Measurements from ENCODE around the gene ARHGEF25. TPM values are rescaled to one million over a fixed set of nuclear protein-coding genes. Genes with fewer than 3 reads are reported as not detected.

Gene ARHGEF25
- total RNA-seq, 1 experiment from 2014 or later: 5.2 TPM

DNA sequence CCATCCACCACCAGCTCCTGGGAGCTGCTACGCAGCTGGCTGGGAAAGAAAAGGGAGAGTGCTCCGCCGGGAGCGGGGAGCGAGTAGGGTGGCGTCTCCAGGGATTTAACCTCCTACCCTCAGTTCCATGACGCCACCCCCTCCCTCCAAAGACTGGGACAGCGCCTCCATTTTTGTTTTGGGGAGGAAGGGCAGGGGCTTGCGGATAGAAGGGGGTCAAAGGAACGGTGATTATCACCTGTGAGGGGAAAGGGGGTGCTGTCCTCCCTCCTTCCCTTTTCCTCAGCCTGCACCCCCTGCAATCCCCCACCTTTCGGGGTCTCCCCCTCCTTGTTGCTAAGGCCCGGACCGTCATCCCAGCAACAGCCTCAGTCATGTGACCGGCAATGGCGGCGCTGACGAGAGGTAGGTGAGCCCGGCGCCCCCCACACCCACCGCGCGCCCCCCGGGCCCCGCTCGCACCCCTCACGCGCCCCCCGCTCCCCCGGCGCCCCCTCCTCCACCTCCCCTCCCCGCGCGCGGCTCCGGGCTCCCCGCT is 6.7 kb upstream of the ARHGEF25 start, which contains the start of gene DTX3:
Gene DTX3, plus strand, starts transcription at position 371 of the 538 bp plus-strand sequence. CDS start 1,694 bp downstream, outside the sequence.
- Histone ChIP-seq H3K4me1 (peaks cover 6% of the 10 kb centered on the region; the same call in 1 of the 2 replicates), H3K27me3 (replicated peaks; ENCODE audit: control insufficient read depth, insufficient read depth, low read length) (no peaks in the 10 kb centered on the region), H3K4me3 (ENCODE audit: low read depth, low read length) (peak within 1 kb of the TSS; percentile 62), H3K9me3 (no peaks in the 10 kb centered on the region), H3K36me3 (ENCODE audit: control insufficient read depth, insufficient read depth, low read length) (peaks cover 1% of the 10 kb centered on the region; the same call in 1 of the 2 replicates)
- TF ChIP-seq, protein P1, sequence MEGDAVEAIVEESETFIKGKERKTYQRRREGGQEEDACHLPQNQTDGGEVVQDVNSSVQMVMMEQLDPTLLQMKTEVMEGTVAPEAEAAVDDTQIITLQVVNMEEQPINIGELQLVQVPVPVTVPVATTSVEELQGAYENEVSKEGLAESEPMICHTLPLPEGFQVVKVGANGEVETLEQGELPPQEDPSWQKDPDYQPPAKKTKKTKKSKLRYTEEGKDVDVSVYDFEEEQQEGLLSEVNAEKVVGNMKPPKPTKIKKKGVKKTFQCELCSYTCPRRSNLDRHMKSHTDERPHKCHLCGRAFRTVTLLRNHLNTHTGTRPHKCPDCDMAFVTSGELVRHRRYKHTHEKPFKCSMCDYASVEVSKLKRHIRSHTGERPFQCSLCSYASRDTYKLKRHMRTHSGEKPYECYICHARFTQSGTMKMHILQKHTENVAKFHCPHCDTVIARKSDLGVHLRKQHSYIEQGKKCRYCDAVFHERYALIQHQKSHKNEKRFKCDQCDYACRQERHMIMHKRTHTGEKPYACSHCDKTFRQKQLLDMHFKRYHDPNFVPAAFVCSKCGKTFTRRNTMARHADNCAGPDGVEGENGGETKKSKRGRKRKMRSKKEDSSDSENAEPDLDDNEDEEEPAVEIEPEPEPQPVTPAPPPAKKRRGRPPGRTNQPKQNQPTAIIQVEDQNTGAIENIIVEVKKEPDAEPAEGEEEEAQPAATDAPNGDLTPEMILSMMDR (IDR thresholded peaks at IDR 0.05; ENCODE audit: insufficient read depth in 1 of 2, low read depth in 1 of 2, low read length in 1 of 2, severe bottlenecking in 1 of 2, unreplicated experiment in 1 of 2): no peak
- peak within 1 kb of the TSS; percentile 74 for H3K4me3 Mint-ChIP-seq (ENCODE audit: unreplicated experiment)
- no peaks in the 10 kb centered on the region for H3K9me3 Mint-ChIP-seq (ENCODE audit: unreplicated experiment)
- peaks cover 7% of the 10 kb centered on the region for H3K4me1 Mint-ChIP-seq (ENCODE audit: low read depth, unreplicated experiment)
- POLR2A ChIA-PET: interaction anchor here (0.7 kb wide), 1 partner anchor 81 kb away, joined by 3 read pairs; no protein-coding TSS in a partner anchor
- DNase-seq: peak in 1 of 2 experiments; percentile 33
- H3K27me3 Mint-ChIP-seq (ENCODE audit: insufficient read depth, unreplicated experiment): no peaks in the 10 kb centered on the region
- intact Hi-C loops (cut with micrococcal nuclease; ENCODE audit: unreplicated experiment): no loop called here
- H3K27ac Mint-ChIP-seq (ENCODE audit: unreplicated experiment): peak within 1 kb of the TSS; percentile 77
- BruUV-seq (replicated peaks): no TSS peak
- peaks cover 12% of the 10 kb centered on the region for H3K36me3 Mint-ChIP-seq (ENCODE audit: insufficient read depth, unreplicated experiment)
- CTCF ChIA-PET: interaction anchor here (0.9 to 1.4 kb wide), 2 partner anchors 21 to 57 kb away, joined by 3 to 4 read pairs; no protein-coding TSS in a partner anchor

DNA sequence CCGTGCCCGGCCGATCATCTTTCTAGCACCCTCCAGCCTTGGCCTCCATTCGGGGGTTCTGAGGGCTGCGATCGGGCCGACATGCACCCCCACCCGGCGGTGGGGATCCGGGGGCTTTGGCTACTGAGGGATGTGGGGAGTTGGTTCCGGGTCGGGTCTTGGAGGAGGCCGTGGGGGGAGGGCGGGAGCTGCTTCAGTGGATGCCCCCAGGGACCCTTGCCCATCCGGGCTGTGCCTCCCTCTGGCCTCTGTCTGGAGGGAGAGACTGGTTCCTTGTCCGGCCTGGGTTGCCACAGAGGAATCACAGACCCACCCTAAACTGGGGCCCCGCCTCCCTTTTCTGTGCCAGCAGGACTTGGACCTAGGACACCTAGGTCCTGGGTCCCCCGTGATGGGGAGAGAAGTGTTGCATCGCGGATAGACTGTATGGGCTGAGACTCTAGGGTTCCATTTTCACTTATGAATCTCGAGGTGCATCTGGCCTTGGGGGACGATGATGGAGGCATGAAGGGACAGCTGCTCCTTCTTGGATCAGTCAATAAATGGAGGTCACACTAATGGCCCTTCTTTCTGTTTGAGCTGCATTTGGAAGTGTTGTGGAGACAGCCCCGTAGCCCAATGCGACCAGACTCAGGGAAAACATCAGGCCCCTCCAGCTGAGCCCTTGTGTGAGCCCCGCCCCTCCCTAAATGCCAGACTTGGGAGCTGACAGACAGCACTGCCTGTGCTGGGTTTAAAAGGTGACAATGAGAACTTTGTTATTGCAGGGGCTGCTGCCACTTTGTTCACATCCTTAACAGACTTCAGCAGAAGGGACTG is 6.0 kb upstream of the ARHGEF25 start:
- no peaks in the 10 kb centered on the region for H3K9me3 ChIP-seq
- TF ChIP-seq, protein P1 (IDR thresholded peaks at IDR 0.05; ENCODE audit: insufficient read depth in 1 of 2, low read depth in 1 of 2, low read length in 1 of 2, severe bottlenecking in 1 of 2, unreplicated experiment in 1 of 2): no peak
- no peaks in the 10 kb centered on the region for H3K27me3 ChIP-seq (replicated peaks; ENCODE audit: control insufficient read depth, insufficient read depth, low read length)
- Mint-ChIP-seq H3K27me3 (ENCODE audit: insufficient read depth, unreplicated experiment) (no peaks in the 10 kb centered on the region), H3K9me3 (ENCODE audit: unreplicated experiment) (no peaks in the 10 kb centered on the region), H3K4me3 (ENCODE audit: unreplicated experiment) (peak overlapping the region; percentile 74), H3K4me1 (ENCODE audit: low read depth, unreplicated experiment) (peaks cover 7% of the 10 kb centered on the region), H3K27ac (ENCODE audit: unreplicated experiment) (peak overlapping the region; percentile 77), H3K36me3 (ENCODE audit: insufficient read depth, unreplicated experiment) (peaks cover 8% of the 10 kb centered on the region)
- POLR2A ChIA-PET: no interaction called here
- intact Hi-C loops (cut with micrococcal nuclease; ENCODE audit: unreplicated experiment): no loop called here
- H3K36me3 ChIP-seq (ENCODE audit: control insufficient read depth, insufficient read depth, low read length): peaks cover 1% of the 10 kb centered on the region; the same call in 1 of the 2 replicates
- H3K4me1 ChIP-seq: peaks cover 6% of the 10 kb centered on the region; the same call in 1 of the 2 replicates
- BruUV-seq (replicated peaks): TSS peak; percentile 34
- DNase-seq: no peak
- CTCF ChIA-PET: no interaction called here
- peak overlapping the region; percentile 62 for H3K4me3 ChIP-seq (ENCODE audit: low read depth, low read length)

DNA sequence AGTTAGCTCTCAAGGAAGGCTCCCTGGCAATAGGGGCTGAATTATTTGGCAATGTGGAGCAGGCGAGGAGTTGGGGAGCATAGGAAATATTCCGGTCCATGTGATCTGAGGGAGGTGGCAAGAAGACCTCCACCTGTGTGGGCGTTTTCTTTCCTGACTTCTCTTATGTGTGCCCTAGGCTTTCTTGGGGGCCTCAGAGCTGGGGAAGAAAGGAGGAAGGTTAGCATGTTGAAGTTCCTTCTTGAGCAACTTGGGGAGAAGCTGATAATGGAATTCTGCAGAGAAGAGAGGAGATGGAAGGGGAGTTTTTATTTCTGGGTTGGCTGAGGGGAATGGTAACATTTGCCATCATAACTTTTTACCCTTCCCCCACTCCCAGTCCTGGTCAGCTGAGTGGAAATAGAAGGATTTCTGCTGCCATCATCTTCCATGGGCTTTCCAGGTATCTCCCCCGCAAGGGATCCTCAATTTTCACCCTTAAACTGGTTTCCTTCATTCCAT is 5.4 kb upstream of the ARHGEF25 start:
- no peaks in the 10 kb centered on the region for H3K9me3 ChIP-seq
- peaks cover 6% of the 10 kb centered on the region; the same call in 1 of the 2 replicates for H3K4me1 ChIP-seq
- Mint-ChIP-seq H3K9me3 (ENCODE audit: unreplicated experiment) (no peaks in the 10 kb centered on the region), H3K4me3 (ENCODE audit: unreplicated experiment) (peak overlapping the region; percentile 74), H3K36me3 (ENCODE audit: insufficient read depth, unreplicated experiment) (peaks cover 2% of the 10 kb centered on the region), H3K4me1 (ENCODE audit: low read depth, unreplicated experiment) (peaks cover 7% of the 10 kb centered on the region), H3K27ac (ENCODE audit: unreplicated experiment) (no peak overlapping the region), H3K27me3 (ENCODE audit: insufficient read depth, unreplicated experiment) (no peaks in the 10 kb centered on the region)
- H3K36me3 ChIP-seq (ENCODE audit: control insufficient read depth, insufficient read depth, low read length): peaks cover 1% of the 10 kb centered on the region; the same call in 1 of the 2 replicates
- TF ChIP-seq, protein P1 (IDR thresholded peaks at IDR 0.05; ENCODE audit: insufficient read depth in 1 of 2, low read depth in 1 of 2, low read length in 1 of 2, severe bottlenecking in 1 of 2, unreplicated experiment in 1 of 2): no peak
- CTCF ChIA-PET: no interaction called here
- intact Hi-C loops (cut with micrococcal nuclease; ENCODE audit: unreplicated experiment): no loop called here
- no peaks in the 10 kb centered on the region for H3K27me3 ChIP-seq (replicated peaks; ENCODE audit: control insufficient read depth, insufficient read depth, low read length)
- no TSS peak for BruUV-seq (replicated peaks)
- no peak overlapping the region for H3K4me3 ChIP-seq (ENCODE audit: low read depth, low read length)
- DNase-seq: no peak
- POLR2A ChIA-PET: interaction anchor here (0.6 kb wide), 1 partner anchor 17 kb away, joined by 3 read pairs; no protein-coding TSS in a partner anchor

All from Caco-2 (cell line).